ENCODE data around the gene CFAP107. TPM values are rescaled to one million over a fixed set of nuclear protein-coding genes. Genes with fewer than 3 reads are reported as not detected.

The CFAP107 gene
- total RNA-seq, 6 donors from 2014 or later, result 0.76 to 6.2 (median 3.4) TPM; not detected in 1

DNA sequence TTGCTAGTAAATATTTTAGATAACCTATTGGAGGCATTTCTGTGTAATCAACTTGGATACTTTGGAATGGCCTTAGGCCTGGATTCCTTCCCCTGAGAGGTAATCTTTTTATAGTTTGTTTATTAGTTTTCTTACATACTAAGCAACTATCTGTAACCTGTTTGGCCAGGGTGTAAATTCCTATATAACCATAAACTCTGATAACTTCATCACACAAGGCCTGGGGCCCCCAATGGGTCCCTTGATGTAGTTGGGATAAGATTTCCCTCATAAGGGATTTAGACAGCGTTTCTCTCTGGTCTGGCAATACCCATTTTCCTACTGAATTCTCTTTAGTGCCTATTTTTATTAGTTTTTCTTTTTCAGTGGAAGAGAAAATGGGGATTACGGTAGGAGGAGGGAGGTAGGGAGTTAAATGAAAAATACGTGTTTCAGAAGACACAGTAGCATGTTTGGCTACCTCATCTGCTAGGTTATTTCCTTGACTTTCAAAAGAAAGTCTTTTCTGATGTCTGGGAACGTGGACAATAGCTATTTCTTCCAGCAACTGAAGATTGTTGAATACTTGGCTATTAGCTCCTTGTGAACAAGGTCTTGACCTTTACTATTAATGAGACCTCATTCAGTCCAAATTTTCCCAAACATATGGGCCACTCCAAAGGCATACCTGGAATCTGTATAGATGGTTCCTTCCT lies 37.5 kb upstream of the CFAP107 start:
- H3K4me3 ChIP-seq, result no peak overlapping the region
- no peaks in the 10 kb centered on the region for H3K27me3 ChIP-seq
- ATAC-seq (ENCODE audit: low FRiP score in 2 of 2) (no peak), DNase-seq (no peak)
- no peak for TF ChIP-seq POLR2AphosphoS5 (IDR thresholded peaks at IDR 0.05)
- TF ChIP-seq CTCF (IDR thresholded peaks at IDR 0.05), result no peak
- TF ChIP-seq EP300 (IDR thresholded peaks at IDR 0.05), result no peak
- TF ChIP-seq POLR2A (IDR thresholded peaks at IDR 0.05), result no peak
- H3K36me3 ChIP-seq, result no peaks in the 10 kb centered on the region
- no peak overlapping the region for H3K27ac ChIP-seq
- WGBS, 2 donors, result 69 to 70% methylated on average over 4 of the region's 4 CpGs
- H3K9me3 ChIP-seq, result peaks cover 3 to 13% (median 10%) of the 10 kb centered on the region in 4 donors
- H3K4me1 ChIP-seq, result no peaks in the 10 kb centered on the region

DNA sequence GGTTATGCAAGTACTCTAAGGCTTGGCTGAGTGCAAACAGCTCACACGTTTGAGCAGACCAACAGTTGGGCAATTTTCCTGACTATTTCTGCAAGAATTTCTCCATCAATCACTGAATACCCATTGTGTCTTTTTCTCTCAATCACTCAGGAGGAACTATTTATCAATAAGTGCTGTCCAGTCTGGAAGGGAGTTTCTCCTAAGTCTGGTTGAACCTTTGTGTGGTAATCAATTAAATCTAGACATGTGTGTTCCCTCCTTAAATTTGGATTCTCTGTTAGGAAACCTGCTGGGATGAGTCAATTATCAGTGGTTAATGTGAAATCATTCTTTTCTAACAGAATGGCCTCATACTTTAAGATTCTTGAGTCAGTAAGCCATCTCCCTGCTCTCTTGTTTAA lies 36.9 kb upstream of the CFAP107 start:
- Histone ChIP-seq H3K9me3 (peaks cover 1 to 7% (median 4%) of the 10 kb centered on the region in 4 donors), H3K27me3 (no peaks in the 10 kb centered on the region), H3K4me1 (no peaks in the 10 kb centered on the region), H3K27ac (no peak overlapping the region), H3K4me3 (no peak overlapping the region), H3K36me3 (no peaks in the 10 kb centered on the region)
- WGBS, 2 donors, result 11 to 13% methylated on average over 1 of the region's 1 CpG
- TF ChIP-seq POLR2A (IDR thresholded peaks at IDR 0.05) (no peak), CTCF (IDR thresholded peaks at IDR 0.05) (no peak), POLR2AphosphoS5 (IDR thresholded peaks at IDR 0.05) (no peak), EP300 (IDR thresholded peaks at IDR 0.05) (no peak)
- no peak for DNase-seq
- ATAC-seq (ENCODE audit: low FRiP score in 2 of 2), result no peak

GRCh38 chr1:12709696-12710095 lies 36.3 kb upstream of the CFAP107 start:
- H3K4me1 ChIP-seq, result no peaks in the 10 kb centered on the region
- 76% methylated on average over 3 of the region's 3 CpGs for WGBS, 2 donors
- DNase-seq, result no peak
- no peak for TF ChIP-seq CTCF (IDR thresholded peaks at IDR 0.05)
- no peak for TF ChIP-seq POLR2A (IDR thresholded peaks at IDR 0.05)
- TF ChIP-seq EP300 (IDR thresholded peaks at IDR 0.05), result no peak
- TF ChIP-seq POLR2AphosphoS5 (IDR thresholded peaks at IDR 0.05), result no peak
- no peak for ATAC-seq (ENCODE audit: low FRiP score in 2 of 2)
- peaks cover 0 to 2% (median 0%) of the 10 kb centered on the region in 4 donors for H3K9me3 ChIP-seq
- H3K27ac ChIP-seq, result no peak overlapping the region
- no peaks in the 10 kb centered on the region for H3K36me3 ChIP-seq
- H3K4me3 ChIP-seq, result no peak overlapping the region
- no peaks in the 10 kb centered on the region for H3K27me3 ChIP-seq

- Histone ChIP-seq H3K4me3 (no peak overlapping the region), H3K27ac (no peak overlapping the region), H3K27me3 (no peaks in the 10 kb centered on the region), H3K9me3 (no peaks in the 10 kb centered on the region), H3K36me3 (no peaks in the 10 kb centered on the region), H3K4me1 (no peaks in the 10 kb centered on the region)
- no peak for ATAC-seq (ENCODE audit: low FRiP score in 2 of 2)
- no peak for DNase-seq
- TF ChIP-seq POLR2AphosphoS5 (IDR thresholded peaks at IDR 0.05) (no peak), POLR2A (IDR thresholded peaks at IDR 0.05) (no peak), EP300 (IDR thresholded peaks at IDR 0.05) (no peak), CTCF (IDR thresholded peaks at IDR 0.05) (no peak)
- WGBS, 2 donors, result 61 to 75% methylated on average over 2 to 3 of the region's 3 CpGs
Observed at GRCh38 chr1:12711536-12711935, 34.5 kb upstream of the CFAP107 start.

- 58 to 92% methylated on average over 1 of the region's 1 CpG for WGBS, 2 donors
- Histone ChIP-seq H3K9me3 (no peaks in the 10 kb centered on the region), H3K27ac (no peak overlapping the region), H3K36me3 (no peaks in the 10 kb centered on the region), H3K4me1 (no peaks in the 10 kb centered on the region), H3K4me3 (no peak overlapping the region), H3K27me3 (no peaks in the 10 kb centered on the region)
- no peak for ATAC-seq (ENCODE audit: low FRiP score in 2 of 2)
- TF ChIP-seq POLR2A (IDR thresholded peaks at IDR 0.05), result no peak
- TF ChIP-seq POLR2AphosphoS5 (IDR thresholded peaks at IDR 0.05), result no peak
- TF ChIP-seq EP300 (IDR thresholded peaks at IDR 0.05), result no peak
- DNase-seq, result no peak
Observed at GRCh38 chr1:12712076-12712475, 33.9 kb upstream of the CFAP107 start.
